DMS 273 treated with DMSO at 0.1 percent for 48 hours (cell line): Measurements from ENCODE around the gene POU4F1.
A peak's percentile ranks its signal among the peaks of the same experiment; 100 is the strongest.

Source experiments
- DNase-seq: peaks from one replicate; lab custom pipeline; 2025; lab: John Stamatoyannopoulos, UW

Gene POU4F1

GRCh38 chr13:78607409-78608251 is 4.3 kb upstream of the POU4F1 start:
- no peak for DNase-seq

- peak; percentile 56 for DNase-seq
Measured at GRCh38 chr13:78606471-78607408, 3.4 kb upstream of the POU4F1 start.

DNA sequence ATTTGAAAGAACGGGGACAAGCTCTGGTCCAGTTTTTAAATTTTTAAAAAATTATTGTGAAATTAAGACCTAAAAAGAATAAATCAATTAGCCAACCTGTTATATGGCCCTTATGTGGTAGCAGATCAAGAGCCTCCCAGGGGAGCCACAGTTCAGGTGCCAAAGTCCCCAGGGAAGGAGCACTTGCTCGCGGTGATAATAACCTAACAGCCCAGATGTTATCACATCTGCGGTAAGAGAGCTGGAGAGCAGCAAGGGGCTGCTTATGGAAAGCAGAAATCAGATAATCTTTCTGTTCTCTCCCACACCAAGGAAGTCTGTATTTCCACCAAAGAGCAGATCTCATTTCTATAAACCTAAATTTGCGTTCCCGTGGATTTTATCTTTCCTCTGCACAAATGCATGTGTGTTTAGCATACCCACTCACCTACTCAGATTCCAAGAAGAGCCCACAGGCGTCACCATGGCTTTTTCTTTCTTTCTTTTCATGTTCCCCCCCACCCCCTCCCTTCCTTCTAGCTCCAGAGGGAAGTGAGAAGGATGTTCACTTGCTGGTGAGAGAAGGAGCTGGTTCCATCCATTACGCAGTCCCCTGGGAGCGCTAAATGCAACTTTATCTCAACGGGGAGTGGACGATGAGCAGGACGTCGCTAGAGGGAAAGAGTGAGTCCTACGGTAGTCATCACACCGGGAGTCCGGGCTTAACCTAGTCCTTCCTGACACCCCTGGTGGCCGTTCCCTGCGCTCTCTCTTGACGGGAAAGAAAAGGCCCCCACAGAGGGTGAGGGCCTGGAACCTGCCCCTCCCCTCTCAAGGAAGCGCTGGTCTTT is 1.6 kb upstream of the POU4F1 start:
- DNase-seq = no peak

- no peak for DNase-seq
Measured at GRCh38 chr13:78602561-78603239, 652 bp downstream of the POU4F1 start.

DNA sequence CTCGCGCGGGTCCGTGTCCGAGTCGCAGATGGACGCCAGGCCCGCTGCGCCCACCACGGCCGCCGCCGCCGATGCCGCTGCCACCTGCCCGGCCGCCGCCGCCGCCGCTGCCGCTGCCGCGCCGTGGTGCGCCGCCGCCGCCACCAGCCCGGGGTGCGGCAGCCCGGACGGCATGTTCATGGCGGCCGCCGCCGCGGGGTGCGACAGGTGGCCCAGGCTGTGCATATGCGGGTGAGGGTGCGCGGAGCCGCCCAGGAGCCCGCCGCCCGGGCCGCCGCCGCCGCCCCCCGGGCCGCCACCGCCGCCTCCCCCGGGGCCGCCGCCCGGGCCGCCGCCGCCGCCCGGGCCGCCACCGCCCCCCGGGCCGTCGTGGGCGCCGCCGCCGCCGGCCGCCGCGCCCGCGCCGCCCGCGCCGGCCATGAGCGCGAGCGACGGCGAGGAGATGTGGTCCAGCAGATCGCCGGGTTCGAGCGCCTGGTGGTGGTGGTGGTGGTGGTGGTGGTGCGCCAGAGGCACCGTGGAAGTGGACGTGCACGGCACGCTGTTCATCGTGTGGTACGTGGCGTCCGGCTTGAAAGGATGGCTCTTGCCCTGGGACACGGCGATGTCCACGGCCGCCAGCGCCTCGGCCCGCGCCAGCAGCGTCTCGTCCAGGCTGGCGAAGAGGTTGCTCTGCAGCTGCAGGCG is 1.3 kb downstream of the POU4F1 start:
- no peak for DNase-seq

DNA sequence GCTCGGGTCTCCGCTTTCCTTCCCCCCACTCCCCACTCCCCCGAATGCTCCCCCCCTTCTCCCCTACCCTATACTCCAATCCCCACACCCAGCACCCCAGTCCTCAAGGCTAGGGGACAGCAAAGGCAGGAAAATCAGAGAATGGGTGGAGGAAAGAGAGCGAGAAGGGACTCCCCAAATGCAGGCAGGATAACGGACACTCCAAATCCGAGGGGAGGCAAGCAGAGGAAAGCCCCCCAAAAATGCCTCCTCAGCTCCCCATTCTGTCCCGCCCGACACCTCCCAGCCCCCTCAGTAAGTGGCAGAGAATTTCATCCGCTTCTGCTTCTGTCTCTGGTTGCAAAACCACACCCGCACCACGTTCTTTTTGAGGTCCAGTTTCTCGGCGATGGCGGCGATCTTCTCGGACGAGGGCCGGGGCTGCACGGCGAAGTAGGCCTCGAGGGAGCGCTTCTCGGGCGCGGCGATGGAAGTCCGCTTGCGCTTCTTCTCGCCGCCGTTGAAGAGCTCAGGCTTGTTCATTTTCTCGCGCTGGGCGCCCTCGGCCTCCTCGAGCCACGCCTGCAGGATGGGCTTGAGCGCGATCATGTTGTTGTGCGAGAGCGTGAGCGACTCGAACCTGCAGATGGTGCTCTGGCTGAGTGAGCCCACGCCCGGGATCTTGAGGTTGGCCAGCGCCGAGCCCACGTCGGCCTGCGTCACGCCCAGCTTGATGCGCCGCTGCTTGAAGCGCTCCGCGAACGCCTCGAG is 2.1 kb downstream of the POU4F1 start:
- no peak for DNase-seq

DNA sequence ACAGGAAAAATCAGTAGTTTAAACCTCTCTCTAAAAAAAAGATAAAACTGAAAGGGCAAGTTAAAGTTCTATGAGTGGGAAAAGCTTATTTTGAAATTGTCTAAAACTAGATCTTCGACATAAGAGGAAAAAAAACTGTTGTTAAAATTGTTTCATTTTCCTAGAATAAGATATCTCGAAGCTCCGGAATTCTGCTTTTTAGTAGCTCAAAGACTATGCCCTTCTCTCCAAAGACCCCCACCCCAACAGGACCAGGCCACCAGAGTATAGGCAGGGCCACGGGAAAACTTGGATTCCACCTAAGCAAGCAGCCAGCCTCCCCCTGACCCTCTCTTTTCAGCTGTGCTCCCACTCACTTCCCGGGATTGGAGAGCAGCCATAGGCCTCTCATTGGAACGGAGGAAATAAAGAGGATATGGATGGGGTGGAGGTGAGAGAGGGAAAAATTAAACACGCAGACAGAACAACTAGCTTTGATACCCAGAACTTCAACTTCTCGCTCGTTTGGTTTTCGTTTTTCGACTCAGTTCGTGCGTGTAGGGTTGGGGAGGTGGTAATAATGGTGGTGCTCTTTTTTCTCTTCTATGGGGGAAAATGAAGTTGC is 3.0 kb downstream of the POU4F1 start:
- no peak for DNase-seq

DNA sequence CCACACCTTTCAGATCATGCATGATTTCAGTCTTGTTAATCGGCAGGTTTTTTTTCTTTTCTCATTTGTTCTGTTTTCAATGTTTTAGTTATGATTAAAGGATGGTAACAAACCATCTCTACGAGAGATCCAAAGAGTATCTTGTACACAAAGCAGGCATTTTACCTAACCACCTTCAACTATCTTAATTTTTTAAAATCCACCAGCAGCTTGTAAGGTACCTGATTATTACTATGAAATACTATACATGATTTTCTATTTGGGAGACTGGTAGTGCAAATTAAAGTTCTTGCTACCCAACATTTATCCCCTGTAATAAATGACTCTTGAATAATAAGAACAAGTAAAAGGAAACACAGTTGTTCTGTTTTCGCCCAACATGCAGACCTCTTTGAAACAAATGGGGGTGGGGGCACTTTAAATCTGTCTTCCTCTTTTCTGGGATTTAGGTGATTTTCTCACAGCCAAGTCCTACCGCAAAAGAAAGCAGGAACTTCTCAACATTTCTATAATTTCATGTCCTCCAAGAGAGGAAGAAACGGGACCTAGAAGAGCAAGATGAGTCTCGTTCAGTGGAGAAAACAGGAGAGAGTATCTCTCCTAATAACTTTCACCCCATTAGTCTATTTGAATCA is 3.6 kb downstream of the POU4F1 start:
- no peak for DNase-seq

DNA sequence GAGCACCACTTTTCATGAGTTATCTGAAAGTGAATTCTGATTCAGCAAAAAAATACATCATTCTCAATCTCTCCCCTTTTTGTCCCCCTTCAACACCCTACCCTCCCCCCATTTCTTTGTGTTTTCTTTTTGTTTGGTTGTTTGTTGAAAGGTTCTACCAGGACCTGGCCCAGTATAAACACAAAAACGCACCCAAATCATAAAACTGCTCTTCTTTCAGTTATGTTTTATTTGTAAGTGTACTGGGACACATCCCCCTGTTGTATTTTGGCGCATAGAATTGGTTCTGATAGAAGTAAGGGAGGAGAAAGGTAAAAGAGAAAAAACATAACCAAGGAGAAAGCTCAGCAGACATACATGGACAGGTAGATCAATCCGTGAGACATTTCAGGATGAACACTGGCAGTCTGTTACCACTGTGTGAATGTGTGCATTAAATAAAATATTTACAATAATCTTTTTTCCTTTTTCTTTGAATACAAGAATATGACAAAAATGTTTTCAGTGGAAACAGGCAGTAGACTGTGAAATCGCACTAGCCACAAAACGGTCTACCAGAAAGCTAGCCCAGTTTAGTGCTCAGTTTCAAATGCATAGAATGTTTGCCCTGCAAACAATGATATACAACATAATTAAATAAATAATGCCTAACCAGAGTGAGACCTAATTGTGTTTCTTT is 4.2 kb downstream of the POU4F1 start:
- no peak for DNase-seq

DNA sequence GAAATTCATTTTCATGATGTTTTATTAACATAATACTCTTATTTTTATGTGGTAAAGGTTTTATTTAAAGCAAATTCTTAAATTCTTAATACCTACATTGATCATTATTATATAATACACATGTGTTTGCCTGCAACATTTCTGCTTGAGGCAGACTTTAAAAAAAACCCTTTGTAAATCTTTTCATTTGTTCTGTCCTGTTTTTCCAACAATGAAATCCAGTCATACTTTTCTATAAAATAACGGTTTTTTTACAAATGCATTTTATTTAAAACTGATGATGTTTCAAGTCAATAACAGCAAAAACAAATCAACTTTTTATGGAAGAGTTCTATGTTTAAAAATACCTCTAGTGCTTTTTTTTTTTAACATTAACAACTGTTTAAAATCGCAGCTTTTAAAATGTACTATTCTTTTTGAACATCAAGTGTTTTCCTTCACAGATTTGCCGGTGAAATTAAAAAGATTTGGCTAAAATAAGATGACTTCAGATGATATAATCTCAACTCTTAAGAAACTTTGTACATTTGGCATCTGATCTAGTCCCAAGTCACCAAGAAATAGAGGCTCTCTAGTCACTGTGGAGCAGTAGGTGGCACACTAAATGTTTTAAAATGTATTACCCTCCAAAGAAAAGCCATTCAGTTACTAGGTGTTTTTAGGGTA is 5.1 kb downstream of the POU4F1 start:
- DNase-seq = no peak

DNA sequence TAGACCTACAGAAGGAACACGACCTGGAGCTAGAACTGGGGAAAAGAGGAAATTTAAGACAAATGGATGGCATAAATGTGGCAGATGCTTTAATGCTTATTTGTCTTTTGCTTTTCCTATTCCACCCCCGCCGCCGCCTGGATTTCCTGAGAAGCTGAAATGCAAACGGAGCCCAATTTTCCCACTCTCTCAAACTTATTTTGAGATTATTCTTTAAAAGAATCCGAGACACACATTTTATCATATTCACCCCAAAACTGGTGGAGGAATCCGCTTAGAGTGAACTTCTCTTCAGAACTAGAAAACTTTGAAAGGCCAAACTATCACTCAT is 5.8 kb downstream of the POU4F1 start:
- DNase-seq = no peak

DNA sequence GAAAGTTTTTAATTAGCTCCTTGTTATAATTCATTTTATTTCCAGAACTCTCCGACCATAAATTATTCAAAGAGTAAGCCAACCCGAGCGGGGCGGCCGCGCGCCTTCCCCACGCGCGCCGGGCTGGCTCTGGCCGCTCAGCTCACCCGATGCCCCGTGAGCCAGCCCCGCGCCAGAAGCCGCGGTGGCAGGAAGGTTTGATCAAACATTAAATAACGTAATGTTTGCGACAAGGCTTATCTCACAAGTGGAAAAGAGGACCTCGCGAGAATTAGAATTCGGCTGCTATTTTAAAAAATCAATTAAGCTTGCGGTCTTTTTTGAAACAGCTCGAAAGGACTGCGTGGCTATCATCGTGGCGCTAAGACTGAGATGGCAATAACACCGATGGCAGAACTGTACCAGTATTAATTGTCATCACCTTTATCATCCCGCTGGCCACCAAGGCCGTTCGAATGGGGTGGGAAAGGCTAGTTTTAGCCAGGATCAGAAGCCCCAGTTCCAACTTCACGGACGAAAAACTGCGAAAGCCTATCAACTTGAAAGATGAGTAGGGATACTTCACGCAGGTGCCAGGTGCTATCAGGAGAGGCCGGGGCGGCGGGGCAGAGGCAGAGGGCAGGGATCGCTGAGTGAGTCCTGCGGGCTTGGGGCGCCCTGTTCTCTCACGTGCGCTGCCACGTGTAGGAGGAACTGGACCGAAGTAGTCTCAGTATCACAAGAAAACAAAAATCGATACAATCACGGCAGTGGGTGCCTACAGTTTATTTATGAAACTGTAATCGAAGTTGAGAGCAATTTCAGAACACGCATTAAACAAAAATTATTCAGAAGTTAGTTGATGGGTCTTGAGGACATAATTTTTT is 6.4 kb downstream of the POU4F1 start:
- DNase-seq = no peak

DNA sequence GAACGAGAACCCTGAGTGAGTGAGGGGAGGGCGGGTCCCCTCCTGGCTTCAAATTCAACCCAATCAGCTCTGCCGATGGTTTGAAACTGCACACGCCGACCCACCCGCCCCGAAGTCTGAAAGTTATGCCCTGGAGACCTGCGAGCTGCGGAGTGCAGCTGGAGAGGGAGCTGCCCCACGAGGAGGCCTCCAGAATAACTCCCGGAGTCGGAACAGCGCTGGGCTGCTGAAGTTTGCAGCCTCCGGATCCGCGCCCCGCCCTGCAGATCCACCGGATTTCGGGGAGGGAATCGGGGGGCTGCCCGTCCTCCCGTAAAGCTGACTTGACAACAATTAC is 7.0 kb downstream of the POU4F1 start:
- DNase-seq = no peak

DNA sequence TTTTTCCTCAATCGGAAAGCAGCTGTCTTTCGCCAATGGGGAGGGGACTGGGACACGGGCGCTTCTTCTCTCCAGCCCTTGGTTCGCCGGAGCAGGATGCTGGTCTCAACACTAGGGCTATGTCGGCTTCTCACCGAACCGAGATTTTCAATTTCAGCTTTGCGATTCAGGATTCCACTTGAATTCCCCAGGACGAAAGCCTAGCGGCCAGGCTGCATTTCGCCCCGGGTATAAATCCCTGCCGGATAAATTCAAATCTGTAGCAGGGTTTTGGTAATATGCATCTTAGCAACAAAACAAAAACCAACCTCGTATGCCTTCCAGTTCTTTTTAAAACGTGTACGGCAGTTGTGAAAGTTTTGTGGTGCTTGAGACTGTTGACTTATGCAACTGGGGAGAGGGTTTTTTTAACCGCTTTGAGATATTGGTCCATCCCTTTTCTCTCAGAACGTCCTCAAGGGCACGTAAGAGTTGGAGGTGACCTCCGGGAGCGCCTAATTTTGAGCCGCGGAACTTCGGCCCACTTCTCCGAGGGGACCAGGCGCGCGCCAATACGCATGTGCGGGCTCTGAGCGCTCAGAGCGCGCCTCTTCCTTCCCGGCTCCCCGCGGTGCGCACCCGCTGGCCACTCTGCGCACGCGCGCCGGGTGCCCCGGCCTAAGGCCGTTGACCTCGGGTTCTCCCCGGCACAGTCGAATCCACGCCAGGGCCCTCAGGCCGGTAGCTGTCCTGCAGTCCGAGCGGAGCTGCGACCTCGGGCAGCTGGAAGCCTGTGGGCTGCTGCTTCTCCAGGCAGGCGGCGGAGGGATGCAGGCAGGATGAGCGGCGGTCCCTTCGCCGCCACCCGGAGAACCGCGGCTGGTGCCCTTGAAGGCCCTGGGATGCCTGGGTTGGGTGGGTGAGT is 7.6 kb downstream of the POU4F1 start:
- DNase-seq = no peak

- no peak for DNase-seq
Measured at GRCh38 chr13:78594456-78594975, 8.8 kb downstream of the POU4F1 start.
